Activated CD8-positive, alpha-beta memory T cell treated with anti-CD3 and anti-CD28 coated beads for 4 hours (primary cell): ENCODE results near the gene NEK10.

ENCODE experiments used
- DNase-seq, 2 donors: peaks; one replicate each; pipeline ENCODE4 v3.0.0-alpha.2; 2020; ENCODE audit warnings: low read depth in 2 of 2

Gene NEK10

DNA sequence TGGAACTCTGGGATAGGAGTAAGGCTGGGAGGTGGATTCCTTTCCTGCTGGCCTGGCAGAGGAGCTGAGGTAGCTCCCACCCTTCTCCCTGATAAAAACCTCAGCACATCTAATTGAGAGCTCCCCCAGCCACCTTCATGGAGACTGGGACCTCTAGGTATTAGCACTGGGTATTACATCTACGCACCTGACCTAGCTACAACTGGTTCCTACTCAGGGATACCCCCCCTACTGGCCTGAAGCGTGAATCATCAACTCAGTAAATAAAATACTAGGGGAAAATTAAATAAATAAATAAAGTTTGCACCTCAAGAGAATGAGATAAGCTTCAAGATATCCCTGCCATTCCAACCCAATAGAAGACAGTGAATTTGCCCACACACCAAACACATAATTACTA, 140.4 kb downstream of the NEK10 start:
- no peak for DNase-seq

DNA sequence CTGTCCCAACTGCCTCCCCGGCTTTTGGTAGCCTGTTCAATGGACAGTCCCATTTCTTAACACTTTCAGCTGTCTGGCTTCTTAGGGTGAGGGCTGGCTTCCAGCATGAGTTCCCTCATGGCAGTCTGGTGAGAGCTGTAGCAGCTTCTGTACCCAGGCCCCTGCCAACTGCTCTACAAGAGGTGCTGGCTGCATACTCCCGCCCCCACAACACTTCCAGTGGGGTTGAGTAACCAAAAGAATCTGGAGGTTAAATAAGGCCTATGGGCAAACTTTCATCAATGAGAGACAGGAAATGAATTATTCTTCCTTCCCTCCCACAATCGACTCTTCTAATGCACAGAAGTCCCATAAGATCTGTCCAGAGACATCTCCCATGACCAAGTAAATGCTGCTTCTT, 145.0 kb downstream of the NEK10 start:
- no peak for DNase-seq

DNA sequence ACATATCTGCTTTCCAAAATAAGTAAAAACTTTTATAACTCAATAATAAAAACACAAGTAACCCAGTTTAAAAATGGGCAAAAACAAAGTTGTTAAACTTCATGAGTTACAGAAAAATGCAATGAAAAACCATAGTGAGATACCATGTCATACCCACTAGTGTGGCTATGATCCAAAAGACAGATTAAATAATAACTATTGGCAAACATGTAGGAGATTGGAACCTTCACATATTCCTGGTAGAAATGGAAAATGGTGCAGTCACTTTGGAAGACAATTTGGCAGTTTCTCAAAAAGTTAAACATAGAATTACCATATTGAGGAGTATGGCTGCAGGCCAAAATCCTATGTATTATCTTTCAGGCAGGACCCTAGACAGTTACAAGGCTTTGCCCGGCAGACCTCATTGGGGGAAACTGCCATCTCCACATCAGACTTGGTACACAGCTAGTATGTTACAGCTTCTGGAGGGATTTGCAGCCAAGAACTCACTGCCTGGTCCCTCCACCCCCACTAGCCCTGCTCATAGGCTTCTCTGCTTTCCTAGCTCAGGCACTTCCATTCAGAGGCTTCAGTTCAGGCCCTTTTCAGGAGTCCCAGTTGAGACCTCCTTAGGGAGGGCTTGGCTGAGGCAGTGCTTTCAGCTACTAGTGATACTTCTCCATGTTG, 147.8 kb downstream of the NEK10 start:
- DNase-seq, result no peak

DNA sequence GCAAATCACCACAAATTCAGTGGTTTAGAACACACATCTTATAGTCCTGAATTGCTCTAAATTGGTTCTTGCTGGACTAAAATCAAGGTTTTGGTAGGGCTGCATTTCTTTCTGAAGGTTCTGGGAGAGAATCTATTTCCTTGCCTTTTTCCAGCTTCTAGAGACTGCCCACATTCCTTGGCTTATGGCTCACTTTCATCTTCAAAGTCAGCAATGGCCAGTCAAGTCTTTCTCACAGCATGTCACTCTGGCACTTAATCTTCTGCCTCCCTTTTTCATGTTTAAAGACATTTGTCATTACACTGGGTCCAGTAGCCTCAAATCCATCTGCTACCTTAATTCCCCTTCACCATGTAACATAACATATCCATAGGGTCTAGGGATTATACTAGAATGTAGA, 149.0 kb downstream of the NEK10 start:
- DNase-seq, result no peak

DNA sequence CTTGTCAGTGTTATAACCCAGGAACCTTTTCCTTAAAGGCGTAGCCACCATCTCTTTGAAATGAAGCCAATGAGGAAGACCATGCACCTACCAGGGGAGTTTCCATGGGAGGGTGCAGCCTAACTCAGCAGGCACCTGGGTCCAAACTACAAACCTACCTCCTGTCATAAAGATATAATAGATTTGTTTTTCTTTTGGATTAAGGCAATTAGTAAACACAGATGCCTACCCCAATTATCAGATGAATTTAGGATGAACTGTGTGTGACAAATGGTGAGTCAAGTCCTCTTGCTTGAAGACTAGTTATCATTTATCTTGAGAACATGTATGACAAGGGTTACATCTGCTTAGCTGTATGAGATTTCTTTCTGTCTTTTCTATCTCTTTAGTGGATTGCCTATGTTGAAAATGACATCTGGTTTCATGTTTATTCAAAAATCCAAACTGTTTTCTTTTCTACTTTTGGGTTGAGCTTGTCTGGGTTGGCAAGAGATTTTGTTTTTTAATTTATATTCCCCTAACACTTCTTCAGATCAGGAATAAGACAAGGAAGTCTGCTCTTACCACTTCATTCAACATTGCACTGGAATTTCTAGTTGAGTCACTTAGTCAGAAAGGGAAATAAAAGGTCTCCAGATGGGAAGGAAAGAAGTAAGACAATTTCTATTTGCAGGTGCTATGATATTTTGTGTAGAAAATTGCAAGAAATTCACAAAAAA, 149.9 kb downstream of the NEK10 start:
- no peak for DNase-seq

DNA sequence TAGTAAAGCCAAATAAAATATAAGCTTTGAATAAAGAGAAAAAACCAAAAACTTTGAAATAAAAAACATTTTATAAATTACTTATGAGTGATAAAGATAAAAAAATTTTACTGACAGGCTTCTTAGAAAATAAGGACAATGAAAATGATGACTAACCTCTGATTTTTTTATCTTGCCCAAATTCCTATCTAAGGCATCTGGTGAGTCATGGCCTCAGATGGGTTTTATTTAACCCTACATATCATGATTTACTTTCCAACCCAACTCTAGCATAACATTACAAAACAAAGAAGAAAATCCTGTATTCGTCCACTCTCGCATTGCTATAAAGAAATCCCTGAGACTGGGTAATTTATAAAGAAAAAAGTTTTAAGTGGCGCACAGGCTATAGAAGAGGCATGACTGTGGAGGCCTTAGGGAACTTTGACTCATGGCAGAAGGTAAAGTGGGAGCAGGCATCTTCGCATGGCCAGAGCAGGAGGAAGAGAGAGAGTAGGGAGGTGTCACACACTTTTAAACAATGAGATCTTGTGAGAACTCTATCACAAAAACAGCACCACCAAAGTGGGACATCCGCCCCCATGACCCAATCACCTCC, 152.1 kb downstream of the NEK10 start:
- no peak for DNase-seq

DNA sequence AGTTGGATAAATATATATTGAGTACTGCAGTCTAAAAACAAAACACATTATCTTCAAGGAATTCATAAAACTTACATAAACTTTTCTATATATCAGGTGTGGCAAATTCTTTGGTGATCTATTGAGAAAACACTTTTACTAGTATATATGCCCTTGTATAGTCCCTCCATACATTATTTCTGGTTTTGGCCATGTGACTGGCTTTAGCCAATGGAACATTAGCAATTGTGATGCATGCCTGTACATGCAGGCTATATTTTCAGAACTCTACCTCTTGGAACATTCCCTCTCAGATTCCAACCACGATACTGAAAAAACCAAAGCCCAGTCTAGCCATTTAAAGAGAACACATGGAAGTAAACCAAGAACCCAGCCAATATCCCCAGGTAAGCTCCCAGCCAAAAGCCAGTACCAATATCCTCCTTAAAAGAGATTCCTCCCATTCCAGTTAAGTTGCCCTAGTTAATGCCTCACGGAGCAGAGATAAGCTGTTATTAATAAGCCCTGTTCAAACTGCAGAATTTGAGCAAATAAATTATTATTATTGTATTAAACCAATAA, 152.8 kb downstream of the NEK10 start:
- no peak for DNase-seq

DNA sequence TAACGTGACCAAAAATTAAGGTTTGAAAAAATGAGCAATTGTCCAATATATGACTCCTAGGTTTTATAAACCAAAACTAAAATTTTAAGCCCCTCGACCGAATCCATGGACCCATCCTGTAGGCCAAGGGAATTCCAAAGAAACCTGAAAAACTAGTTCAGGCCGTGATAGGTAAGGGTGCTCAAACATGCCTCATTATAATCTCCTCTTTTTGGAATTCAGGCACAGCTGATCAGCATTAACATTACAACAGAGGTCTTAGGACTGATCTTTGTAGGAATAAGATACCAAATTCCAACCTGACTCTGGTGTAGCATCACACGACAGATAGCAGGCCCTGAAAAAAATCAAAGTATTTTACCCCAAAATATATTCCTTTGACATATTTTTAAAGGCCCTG, 155.7 kb downstream of the NEK10 start:
- DNase-seq, result no peak

DNA sequence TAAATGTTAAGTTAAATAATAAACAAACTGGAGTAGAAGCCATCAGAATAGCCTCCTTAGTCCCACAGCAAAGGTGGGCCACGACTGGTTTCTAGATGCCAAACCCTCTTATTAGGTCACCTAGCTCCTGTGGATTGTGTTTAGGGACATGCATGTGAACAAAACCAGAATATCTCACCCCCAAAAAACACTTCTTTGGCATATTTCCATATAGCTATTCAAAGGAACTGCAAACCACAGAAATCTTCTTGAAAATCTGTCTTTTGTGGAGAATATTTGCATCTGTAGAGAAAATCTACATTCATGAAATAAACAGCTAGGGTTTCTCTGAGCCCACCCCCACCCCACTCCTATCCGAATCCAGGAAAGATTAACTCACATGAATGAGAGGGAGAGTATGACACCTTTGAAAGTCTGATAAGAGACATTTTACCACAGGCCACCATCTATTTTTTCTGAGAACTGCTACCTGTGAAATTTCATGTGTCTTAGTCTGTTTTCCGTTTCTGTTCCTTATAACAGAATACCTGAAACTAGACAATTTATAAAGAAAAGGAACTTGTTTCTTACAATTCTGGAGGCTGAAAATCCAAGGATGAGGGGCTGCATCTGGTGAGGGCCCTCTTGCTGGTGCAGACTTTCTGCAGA, 159.4 kb downstream of the NEK10 start:
- DNase-seq, result no peak

DNA sequence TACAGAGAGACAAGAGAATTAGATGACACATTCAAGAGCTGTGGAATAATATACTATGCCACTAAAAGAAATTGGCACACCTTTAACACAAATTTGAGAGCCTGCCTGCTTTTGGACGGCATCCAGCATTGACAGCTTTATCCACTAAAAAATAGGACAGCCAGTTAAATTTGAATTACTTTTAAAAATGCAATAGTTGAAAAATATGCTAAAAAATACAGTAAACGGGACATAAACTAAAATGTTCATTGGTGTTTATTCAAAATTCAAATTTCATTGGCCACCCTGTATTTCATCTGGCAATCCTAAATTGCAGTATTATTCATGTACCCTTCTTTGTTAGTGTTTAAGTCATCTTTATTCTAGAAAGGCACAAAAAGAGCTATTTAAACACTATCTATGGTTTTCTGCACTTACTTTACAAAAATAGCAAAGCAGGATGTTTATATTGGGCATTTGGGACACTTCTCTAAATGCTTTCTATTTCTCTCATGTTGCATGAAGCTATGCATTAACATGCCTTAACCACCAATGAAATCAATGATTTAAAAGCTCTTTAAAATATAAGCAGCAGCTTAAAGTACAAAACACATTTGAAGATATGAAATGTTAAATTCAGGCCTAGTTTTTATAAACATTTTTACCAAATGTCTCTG, 160.1 kb downstream of the NEK10 start:
- no peak for DNase-seq

DNA sequence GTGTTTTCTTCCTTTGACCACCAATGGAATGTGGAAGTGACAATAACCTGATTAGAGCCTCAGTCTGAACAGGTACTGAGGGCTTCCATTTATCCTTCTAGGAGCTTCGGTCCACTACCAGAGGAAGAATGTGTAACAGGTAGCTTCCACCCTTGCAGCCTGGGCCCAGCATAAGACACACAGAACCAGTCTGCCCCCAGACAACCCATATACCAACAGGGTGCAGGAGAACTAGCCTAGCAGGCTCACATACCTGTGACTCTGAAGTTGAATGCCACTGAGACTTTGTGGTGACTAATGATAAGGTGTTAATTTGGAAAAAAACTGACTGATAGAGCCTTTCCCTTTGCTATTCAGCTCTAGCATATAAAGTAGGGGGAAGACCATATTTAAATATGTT, 166.2 kb downstream of the NEK10 start:
- no peak for DNase-seq

DNA sequence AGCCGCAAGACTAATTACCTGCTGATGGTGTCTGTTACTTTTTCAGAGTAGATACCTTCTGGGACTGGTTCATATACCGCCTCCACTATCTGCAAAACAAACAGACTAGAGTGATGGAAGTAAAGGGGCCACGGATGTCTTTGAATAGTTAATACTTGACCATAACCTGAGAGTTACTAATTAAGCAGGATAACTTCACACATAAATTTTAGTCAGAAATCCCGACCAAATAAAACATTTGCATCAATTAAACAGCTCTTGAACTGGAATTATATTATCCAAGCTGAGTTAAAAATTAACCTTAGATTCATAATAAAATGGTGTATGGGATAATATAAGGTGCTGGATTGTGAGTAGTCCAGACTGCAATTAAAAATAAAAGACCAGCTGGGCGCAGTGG, 167.7 kb downstream of the NEK10 start:
- no peak for DNase-seq

DNA sequence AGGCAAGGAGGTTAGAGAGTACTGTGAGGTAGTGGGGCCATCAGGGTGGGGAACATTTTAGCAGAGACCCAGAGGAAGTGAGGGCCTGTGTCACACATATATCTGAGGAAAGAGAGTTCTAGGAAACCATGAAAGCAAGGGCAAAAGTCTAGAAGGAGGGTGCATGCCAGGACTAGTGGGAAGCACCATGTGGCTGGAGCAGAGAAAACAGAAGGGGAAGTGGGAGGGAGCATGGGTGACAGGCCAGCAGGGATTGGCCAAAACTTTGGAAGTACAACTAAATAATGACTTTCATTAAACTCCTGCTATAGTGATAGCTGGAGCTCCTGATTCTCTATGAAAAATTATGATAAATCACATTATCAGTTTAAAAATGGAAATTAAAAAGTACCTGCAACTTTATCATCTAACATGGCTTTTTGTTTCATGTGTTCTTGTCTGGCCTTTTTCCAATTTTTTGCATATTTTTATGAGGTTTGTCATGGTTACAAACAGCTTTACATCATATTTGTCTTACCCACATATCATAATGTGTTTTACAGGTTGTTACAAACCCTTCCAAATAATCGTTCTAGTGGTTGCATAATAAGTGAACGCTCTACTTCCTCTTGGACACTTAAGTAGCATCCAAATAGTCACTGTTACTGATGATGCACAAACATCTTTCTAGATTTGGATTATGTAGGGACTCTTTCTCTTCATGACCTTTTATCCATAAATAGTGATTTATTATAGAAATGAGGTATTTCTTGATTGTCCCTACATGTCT, 168.3 kb downstream of the NEK10 start:
- DNase-seq, result no peak

DNA sequence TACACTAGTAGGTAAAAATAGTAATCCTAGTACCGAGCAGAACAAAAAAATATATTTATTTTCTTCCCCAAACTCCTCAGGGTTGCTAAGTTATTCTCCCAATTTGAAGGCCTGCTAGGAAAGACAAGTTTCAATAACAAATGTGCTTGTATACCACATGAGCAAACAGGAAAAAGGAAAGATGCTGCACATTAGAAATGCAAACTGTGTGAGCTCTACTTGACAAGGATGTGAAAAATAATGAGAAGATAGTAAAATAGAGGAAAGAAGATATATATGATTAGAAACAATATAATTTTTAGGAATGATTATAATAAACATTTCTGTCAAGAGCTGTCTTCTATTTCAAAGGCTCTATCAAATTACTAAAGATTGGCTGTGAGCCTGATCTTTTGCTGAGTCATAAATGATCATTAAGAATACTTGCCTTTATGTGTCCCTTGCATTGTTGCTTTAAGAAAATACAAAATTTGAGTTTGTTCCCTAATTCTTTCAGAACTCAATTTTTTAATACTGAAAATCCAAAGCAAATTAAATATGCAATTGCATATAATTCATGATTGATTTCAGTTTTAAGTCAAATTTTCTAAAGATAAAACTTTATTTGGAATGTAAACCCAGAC, 174.2 kb downstream of the NEK10 start:
- no peak for DNase-seq

DNA sequence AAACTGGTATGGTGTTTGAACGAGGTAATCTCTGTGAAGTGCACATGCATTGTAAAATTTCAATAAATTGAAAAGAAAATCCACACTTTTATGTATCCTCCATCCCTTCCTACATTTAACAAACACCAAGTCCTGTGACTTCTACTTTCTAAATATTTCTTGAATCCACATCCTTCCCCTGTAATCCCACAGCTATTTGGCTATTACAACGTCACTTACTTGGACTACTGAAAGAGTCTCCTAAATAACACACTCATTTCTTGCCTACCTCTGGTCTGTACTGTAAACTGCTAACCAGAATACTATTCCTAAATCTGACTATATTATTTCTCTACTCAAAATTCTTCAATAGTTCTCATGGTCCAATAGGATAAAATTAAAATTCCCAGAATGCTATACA, 176.1 kb downstream of the NEK10 start:
- no peak for DNase-seq

DNA sequence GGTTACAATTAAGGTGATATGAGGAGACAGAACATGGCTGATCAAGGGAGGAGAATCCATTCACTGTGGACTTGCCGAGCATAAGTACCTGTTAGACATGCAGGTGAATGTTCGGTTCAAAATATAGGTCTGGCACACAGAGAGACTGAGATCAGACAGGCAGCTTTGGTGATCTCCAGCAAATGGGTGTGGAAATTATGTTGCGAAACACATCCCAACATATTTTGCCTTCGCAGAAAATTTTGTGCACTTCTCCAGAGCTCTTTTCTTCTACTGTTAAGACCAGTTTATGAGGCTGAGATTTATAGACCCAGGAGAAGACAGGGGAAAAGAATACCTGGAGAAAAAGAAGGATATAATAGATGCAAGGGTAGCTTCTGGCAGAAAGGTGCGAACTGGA, 183.2 kb downstream of the NEK10 start:
- DNase-seq, result no peak

DNA sequence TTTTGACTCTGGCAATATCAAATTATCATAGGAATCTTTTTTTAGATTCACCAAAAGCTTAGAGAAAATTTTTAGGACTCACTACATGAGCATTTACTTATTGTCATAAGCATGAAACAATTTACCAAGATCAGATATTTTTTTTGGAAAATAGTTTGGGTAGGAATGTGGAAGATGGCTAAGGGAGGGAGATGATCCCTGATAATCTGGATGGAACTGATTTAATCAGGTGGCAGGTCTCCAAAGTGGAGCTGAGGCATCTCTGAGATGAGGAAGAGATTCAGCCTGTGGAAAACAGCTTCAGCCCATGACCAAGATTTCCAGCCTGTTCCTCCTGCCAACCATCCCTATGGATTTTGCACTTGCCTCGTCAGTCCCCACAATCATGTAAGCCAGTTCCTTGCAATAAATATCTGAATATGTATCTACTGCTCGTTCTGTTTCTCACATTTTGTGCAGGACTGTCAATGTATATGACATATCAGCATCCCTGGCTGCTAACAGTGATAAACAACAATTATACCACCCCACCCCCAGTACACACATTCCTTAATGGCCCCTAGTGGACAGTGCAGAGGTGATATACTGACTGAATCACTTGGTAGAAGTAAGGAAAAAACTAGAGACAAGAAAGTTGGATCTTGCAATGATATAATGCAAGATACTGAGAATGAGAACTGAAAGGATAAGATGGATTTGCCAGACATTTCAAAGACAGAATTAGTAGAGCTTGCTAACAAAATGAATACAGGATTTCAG, 183.8 kb downstream of the NEK10 start:
- no peak for DNase-seq

DNA sequence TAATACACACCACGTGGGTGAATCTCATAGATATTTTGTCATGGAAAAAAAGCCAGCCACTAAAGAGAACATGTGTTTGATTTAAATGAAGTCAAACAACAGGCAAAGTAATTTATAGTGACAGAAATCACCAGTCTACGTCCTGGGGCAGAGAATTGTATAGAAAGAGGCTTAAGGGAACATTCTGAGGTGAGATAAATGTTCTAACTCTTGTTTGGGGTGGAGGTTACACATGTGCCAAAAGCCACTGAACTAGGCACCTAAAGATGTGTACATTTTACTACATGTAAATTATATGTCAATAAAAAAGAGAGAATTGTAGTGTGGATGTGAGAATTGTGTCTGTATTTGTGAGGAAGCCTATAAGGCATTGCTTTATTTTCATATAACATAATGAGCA, 184.9 kb downstream of the NEK10 start:
- no peak for DNase-seq

DNA sequence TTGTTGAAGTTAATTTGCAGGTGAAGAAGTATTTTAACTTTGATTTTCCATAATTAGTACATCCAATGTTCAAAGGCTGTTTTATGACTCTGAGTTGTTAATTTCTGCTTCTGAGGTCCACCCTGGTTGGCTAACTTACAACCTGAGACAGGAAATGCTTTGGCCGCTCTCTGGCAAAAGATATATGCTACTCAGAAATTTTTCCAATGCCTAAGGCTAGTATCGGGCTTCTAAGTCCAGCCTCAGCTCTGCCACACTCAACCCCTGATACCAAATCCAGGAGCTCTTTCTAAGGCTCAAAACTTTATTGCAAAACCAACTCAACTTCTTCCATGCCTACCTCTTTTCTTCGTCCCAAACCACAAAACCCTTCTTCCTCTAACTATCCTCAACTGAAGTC, 192.9 kb downstream of the NEK10 start:
- DNase-seq, result no peak

DNA sequence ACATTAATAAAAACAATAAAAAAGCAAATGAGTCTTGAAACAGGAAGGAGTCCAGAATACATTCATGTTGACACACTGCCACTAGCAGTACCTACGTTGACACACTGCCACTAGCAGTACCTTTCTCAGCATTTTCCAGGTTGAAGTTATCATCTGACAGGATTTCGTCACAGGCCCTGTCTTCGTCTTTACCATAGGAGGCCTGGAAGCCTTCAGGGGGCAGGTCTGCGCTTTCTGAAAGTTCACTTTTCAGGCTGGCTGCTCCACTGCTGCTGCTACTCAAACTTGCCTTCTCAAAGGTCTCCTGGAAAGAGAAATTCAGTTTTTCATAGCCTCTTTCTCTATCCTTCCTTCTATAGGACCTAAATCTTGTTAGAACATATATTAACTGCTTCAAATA, 194.7 kb downstream of the NEK10 start:
- no peak for DNase-seq
